ENCODE data around the gene STC2. TPM values are rescaled to one million over a fixed set of nuclear protein-coding genes. Genes with fewer than 3 reads are reported as not detected.

The STC2 gene
- polyA plus RNA-seq, 2 of the 4 experiments (the other 2 are of a cell fraction) = 45.2 to 46.1 TPM

DNA sequence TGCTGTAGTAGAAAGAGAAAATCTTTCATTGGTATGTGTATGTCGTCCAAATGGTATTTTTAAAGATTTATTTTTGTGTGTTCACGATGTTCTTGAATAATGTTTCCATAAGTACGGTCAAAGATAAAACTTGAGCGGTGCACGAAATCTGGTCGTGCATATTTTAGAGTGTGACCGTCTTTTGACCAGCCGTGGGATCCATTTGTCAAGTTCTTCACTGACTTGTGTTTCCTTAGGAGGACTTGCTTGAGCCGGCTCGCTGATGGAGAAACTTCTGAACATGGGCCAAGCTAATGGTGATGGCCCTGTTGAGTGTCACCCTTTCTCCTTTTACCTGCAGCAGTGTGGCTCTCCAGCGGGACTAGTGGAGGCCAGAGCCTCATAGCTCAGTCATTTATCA, 11.1 kb upstream of the STC2 start:
- Histone ChIP-seq H3K27ac (no peak overlapping the region), H3K4me3 (no peak overlapping the region), H3K4me2 (no peak overlapping the region), H3K9me3 (no peaks in the 10 kb centered on the region), H3K4me1 (peaks cover 5% of the 10 kb centered on the region; the same call in 2 of the 3 replicates)
- 91% methylated on average over 11 of the region's 11 CpGs for WGBS (ENCODE audit: missing lambda C conversion rate)
- DNase-seq (ENCODE audit: low read depth in 1 of 2, low spot score in 1 of 2) = no peak
- ChIA-PET CTCF (interaction anchor here (1.0 to 1.7 kb wide), 6 partner anchors 8 to 264 kb away, joined by 3 to 6 read pairs (median 3); no protein-coding TSS in a partner anchor), POLR2A (no interaction called here)
- no peak for ATAC-seq
- TF ChIP-seq KDM1A (IDR thresholded peaks at IDR 0.05; ENCODE audit: low read depth) (no peak), ZSCAN20 (CRISPR knock-in tag; IDR thresholded peaks at IDR 0.05) (no peak), RCOR1 (IDR thresholded peaks at IDR 0.05; ENCODE audit: low read depth, low read length) (no peak), ZFP36 (IDR thresholded peaks at IDR 0.05; ENCODE audit: borderline replicate concordance, partially characterized antibody) (no peak), CBX8 (IDR thresholded peaks at IDR 0.05) (no peak), HOXB13 (CRISPR knock-in tag; IDR thresholded peaks at IDR 0.05; ENCODE audit: low read depth) (no peak), BHLHE40 (IDR thresholded peaks at IDR 0.05; ENCODE audit: low read depth, low read length) (no peak), RNF2 (IDR thresholded peaks at IDR 0.05; ENCODE audit: borderline replicate concordance, low read depth) (no peak), MAZ (IDR thresholded peaks at IDR 0.05; ENCODE audit: borderline replicate concordance, low read depth, low read length) (no peak), HOXB5 (CRISPR knock-in tag; IDR thresholded peaks at IDR 0.05) (no peak), SMC3 (IDR thresholded peaks at IDR 0.05) (no peak)
- TF ChIP-seq, protein P1, sequence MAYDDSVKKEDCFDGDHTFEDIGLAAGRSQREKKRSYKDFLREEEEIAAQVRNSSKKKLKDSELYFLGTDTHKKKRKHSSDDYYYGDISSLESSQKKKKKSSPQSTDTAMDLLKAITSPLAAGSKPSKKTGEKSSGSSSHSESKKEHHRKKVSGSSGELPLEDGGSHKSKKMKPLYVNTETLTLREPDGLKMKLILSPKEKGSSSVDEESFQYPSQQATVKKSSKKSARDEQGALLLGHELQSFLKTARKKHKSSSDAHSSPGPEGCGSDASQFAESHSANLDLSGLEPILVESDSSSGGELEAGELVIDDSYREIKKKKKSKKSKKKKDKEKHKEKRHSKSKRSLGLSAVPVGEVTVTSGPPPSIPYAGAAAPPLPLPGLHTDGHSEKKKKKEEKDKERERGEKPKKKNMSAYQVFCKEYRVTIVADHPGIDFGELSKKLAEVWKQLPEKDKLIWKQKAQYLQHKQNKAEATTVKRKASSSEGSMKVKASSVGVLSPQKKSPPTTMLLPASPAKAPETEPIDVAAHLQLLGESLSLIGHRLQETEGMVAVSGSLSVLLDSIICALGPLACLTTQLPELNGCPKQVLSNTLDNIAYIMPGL (CRISPR knock-in tag; IDR thresholded peaks at IDR 0.05; ENCODE audit: borderline replicate concordance) = no peak
- TF ChIP-seq, protein P2, sequence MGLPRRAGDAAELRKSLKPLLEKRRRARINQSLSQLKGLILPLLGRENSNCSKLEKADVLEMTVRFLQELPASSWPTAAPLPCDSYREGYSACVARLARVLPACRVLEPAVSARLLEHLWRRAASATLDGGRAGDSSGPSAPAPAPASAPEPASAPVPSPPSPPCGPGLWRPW (IDR thresholded peaks at IDR 0.05) = no peak
- TF ChIP-seq, protein P3, sequence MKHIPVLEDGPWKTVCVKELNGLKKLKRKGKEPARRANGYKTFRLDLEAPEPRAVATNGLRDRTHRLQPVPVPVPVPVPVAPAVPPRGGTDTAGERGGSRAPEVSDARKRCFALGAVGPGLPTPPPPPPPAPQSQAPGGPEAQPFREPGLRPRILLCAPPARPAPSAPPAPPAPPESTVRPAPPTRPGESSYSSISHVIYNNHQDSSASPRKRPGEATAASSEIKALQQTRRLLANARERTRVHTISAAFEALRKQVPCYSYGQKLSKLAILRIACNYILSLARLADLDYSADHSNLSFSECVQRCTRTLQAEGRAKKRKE (CRISPR knock-in tag; IDR thresholded peaks at IDR 0.05; ENCODE audit: low read depth) = no peak
- FAIRE-seq = no peak

DNA sequence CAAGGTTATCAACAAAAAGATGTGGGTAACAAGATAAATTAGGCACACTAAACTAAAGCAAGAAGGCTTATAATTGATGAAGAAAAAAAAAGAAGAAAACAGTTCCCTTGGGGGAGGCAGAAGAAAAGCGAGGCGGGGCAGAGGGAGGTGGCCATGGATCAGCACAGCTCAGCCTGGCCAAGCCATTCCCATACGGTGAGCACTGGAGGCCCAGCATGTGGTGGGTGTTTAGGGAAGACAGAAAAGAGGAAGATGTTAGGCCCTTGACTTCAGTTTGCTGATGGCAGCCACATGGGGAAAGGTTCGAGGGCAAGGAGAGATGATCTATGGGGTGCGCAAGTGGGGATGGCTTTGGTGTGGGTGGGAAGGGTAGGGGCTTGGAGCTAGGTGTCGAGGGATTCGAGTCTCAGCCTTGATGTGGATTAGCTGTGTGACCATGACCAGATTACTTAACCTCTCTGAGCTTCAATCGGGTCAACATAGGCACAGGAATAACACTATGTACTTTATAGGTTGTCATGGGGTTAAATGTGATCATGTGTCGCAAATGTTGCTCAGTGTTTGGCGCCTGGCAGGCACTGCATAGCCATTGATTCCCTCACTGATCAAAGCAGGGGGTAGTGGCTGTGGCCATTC, 10.3 kb upstream of the STC2 start:
- CTCF ChIA-PET = interaction anchor here (1.0 to 1.7 kb wide), 5 partner anchors 13 to 265 kb away, joined by 3 to 6 read pairs (median 3); no protein-coding TSS in a partner anchor
- POLR2A ChIA-PET = no interaction called here
- TF ChIP-seq, protein P4, sequence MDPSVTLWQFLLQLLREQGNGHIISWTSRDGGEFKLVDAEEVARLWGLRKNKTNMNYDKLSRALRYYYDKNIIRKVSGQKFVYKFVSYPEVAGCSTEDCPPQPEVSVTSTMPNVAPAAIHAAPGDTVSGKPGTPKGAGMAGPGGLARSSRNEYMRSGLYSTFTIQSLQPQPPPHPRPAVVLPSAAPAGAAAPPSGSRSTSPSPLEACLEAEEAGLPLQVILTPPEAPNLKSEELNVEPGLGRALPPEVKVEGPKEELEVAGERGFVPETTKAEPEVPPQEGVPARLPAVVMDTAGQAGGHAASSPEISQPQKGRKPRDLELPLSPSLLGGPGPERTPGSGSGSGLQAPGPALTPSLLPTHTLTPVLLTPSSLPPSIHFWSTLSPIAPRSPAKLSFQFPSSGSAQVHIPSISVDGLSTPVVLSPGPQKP (IDR thresholded peaks at IDR 0.05; ENCODE audit: low read depth, low read length) = no peak
- no peak for TF ChIP-seq JUNB (IDR thresholded peaks at IDR 0.05)
- ATAC-seq (no peak), FAIRE-seq (no peak), DNase-seq (ENCODE audit: low read depth in 1 of 2, low spot score in 1 of 2) (no peak)
- WGBS (ENCODE audit: missing lambda C conversion rate) = 83% methylated on average over 10 of the region's 10 CpGs
- Histone ChIP-seq H3K9me3 (no peaks in the 10 kb centered on the region), H3K4me3 (no peak overlapping the region), H3K4me2 (no peak overlapping the region), H3K27ac (no peak overlapping the region), H3K4me1 (peaks cover 11% of the 10 kb centered on the region; the same call in 2 of the 3 replicates)

DNA sequence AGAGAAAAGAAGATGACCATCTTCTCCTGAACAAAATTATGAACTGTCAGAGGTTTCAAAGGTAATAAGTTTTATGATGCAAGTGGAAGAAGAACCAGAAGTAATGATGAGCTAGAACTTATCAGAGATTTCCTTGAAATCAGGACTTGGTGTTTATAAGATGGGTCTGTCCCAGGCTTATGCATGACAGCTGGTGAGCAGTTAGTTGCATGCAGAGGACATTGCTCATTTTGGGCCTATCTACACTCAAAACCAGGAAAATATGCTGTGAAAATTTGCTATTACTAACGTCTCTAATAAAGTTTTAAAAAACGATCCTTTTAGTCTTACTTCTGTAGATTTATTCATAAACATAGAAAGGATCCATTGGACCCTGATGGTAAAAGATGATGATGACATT, 6.6 kb upstream of the STC2 start:
- 90% methylated on average over 2 of the region's 2 CpGs for WGBS (ENCODE audit: missing lambda C conversion rate)
- FAIRE-seq (no peak), ATAC-seq (no peak), DNase-seq (ENCODE audit: low read depth in 1 of 2, low spot score in 1 of 2) (no peak)
- CTCF ChIA-PET = interaction anchor here (0.6 to 0.9 kb wide), 2 partner anchors 9 to 43 kb away, joined by 3 to 4 read pairs; no protein-coding TSS in a partner anchor
- H3K4me2 ChIP-seq = peak overlapping the region; percentile 37
- no peak overlapping the region for H3K4me3 ChIP-seq
- TF ChIP-seq HOXB5 (CRISPR knock-in tag; IDR thresholded peaks at IDR 0.05) (no peak), RARB (CRISPR knock-in tag; IDR thresholded peaks at IDR 0.05) (no peak), NFE2L2 (conservative IDR thresholded peaks at IDR 0.05; ENCODE audit: low read length) (no peak), ZC3H11A (IDR thresholded peaks at IDR 0.05) (no peak), CHD4 (IDR thresholded peaks at IDR 0.05; ENCODE audit: borderline replicate concordance) (no peak), POLR2A (IDR thresholded peaks at IDR 0.05; ENCODE audit: low read length) (no peak), EHMT2 (IDR thresholded peaks at IDR 0.05; ENCODE audit: low read depth) (no peak), CHD2 (IDR thresholded peaks at IDR 0.05; ENCODE audit: low read length, partially characterized antibody) (no peak), ZNF302 (CRISPR knock-in tag; IDR thresholded peaks at IDR 0.05) (no peak)
- TF ChIP-seq, protein P1 (CRISPR knock-in tag; IDR thresholded peaks at IDR 0.05; ENCODE audit: borderline replicate concordance) = no peak
- TF ChIP-seq, protein P5, sequence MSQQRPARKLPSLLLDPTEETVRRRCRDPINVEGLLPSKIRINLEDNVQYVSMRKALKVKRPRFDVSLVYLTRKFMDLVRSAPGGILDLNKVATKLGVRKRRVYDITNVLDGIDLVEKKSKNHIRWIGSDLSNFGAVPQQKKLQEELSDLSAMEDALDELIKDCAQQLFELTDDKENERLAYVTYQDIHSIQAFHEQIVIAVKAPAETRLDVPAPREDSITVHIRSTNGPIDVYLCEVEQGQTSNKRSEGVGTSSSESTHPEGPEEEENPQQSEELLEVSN (IDR thresholded peaks at IDR 0.05; ENCODE audit: borderline replicate concordance, low read depth) = no peak
- H3K9me3 ChIP-seq = no peaks in the 10 kb centered on the region
- peaks cover 22% of the 10 kb centered on the region for H3K4me1 ChIP-seq
- POLR2A ChIA-PET = no interaction called here
- H3K27ac ChIP-seq = peak overlapping the region in 1 of 2 experiments; percentile 53; a peak in 1 of 6 replicates

All from A549 (cell line).